Neuron (in vitro differentiated cells): ENCODE data around the gene NIT1.

Experiments
- H2AFZ ChIP-seq: one replicate; pipeline ENCODE4 v1.6.1; 2013; ENCODE audit warnings: low read depth, mild to moderate bottlenecking, inconsistent platforms, low read length, moderate library complexity
- H3K27me3 ChIP-seq: one replicate; pipeline ENCODE4 v1.6.1; 2013; ENCODE audit warnings: low read length; ENCODE audit not compliant: insufficient read depth
- H3K36me3 ChIP-seq: one replicate; pipeline ENCODE4 v1.6.1; 2013; ENCODE audit warnings: low read length; ENCODE audit not compliant: insufficient read depth
- H3K4me1 ChIP-seq: one replicate; pipeline ENCODE4 v1.6.1; 2013; ENCODE audit warnings: low read length; ENCODE audit not compliant: insufficient read depth
- H3K4me3 ChIP-seq: 2 replicates; pipeline ENCODE4 v1.5.1; 2013; ENCODE audit warnings: mild to moderate bottlenecking, low read length, moderate library complexity
- H3K9me3 ChIP-seq: one replicate; pipeline ENCODE4 v1.6.1; 2013; ENCODE audit warnings: low read length

NIT1 gene

DNA sequence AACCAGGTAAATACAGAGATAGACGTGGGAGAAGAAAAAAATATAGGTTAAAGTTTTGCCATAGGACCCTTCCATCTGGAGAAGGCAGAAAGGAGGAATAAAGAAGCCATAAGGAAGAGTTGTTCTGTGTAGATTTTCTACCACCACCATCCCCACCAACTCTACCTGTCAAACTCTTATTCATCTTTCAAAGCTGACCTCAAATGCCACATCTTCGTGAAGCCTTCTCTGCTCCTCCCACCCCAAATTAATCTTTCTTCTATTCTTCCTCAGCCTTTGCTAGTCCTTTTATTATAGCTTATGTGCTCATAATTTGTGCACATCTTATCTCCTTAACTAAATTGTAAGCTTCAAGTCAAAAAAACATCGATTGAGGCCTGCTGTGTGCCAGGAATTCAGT is 27.3 kb upstream of the NIT1 start:
- Histone ChIP-seq H3K27me3 (peaks cover 39% of the 10 kb centered on the region), H3K4me3 (no peak overlapping the region)

DNA sequence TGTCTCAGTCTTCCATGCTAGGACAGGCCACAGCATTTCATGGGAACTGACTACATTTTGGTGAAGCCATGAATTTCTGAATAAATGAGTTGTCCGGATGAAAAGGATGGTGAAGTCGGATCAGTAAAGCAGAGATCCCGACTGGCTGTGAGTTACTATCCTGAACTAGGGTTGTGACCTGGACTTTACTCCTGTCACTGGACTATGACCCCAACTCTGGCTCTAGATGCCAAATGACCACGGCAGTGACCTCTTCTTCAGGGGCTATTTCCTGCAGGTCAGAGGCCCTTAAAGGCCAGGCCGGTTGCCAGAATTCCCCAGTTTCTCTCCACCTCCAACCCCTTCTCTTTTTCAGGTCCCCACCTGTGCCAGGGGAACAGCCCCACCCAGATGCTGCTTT is 26.8 kb upstream of the NIT1 start:
- no peaks in the 10 kb centered on the region for H3K36me3 ChIP-seq
- no peak overlapping the region for H3K4me3 ChIP-seq
- H3K9me3 ChIP-seq, result no peaks in the 10 kb centered on the region
- no peak overlapping the region for H2AFZ ChIP-seq
- peaks cover 37% of the 10 kb centered on the region for H3K27me3 ChIP-seq
- H3K4me1 ChIP-seq, result no peaks in the 10 kb centered on the region

More for the DNA sequence above, 27.3 kb upstream of the NIT1 start:
- no peaks in the 10 kb centered on the region for H3K4me1 ChIP-seq
- H3K36me3 ChIP-seq, result no peaks in the 10 kb centered on the region
- H2AFZ ChIP-seq, result no peak overlapping the region
- H3K9me3 ChIP-seq, result no peaks in the 10 kb centered on the region

- Histone ChIP-seq H2AFZ (no peak overlapping the region), H3K4me3 (no peak overlapping the region), H3K9me3 (no peaks in the 10 kb centered on the region), H3K27me3 (peaks cover 31% of the 10 kb centered on the region), H3K4me1 (no peaks in the 10 kb centered on the region), H3K36me3 (no peaks in the 10 kb centered on the region)
Measured at GRCh38 chr1:161091796-161092507, 26.0 kb upstream of the NIT1 start.

- peaks cover 4% of the 10 kb centered on the region for H3K4me1 ChIP-seq
- no peaks in the 10 kb centered on the region for H3K9me3 ChIP-seq
- H3K4me3 ChIP-seq, result no peak overlapping the region
- peaks cover 27% of the 10 kb centered on the region for H3K27me3 ChIP-seq
- no peak overlapping the region for H2AFZ ChIP-seq
- H3K36me3 ChIP-seq, result no peaks in the 10 kb centered on the region
Measured at GRCh38 chr1:161092621-161093028, 25.3 kb upstream of the NIT1 start.

DNA sequence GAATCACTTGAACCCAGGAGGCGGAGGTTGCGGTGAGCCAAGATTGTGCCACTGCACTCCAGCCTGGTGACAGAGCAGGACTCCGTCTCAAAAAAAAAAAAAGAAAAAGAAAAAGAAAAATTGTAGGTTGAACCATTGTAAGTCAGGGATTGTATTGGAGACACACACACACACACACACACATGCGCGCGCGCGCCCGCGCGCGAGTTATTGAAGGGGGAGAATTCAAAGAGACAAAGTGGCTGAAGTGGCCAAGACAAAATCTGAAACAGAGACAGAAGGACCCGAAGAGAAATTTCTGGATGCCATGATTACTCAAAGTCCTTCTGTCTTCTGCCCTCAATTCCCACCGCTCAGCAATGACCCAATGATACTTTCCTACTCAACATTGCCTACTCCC is 23.4 kb upstream of the NIT1 start:
- no peak overlapping the region for H2AFZ ChIP-seq
- peaks cover 12% of the 10 kb centered on the region for H3K27me3 ChIP-seq
- no peaks in the 10 kb centered on the region for H3K9me3 ChIP-seq
- H3K4me3 ChIP-seq, result no peak overlapping the region
- no peaks in the 10 kb centered on the region for H3K36me3 ChIP-seq
- peaks cover 16% of the 10 kb centered on the region for H3K4me1 ChIP-seq

DNA sequence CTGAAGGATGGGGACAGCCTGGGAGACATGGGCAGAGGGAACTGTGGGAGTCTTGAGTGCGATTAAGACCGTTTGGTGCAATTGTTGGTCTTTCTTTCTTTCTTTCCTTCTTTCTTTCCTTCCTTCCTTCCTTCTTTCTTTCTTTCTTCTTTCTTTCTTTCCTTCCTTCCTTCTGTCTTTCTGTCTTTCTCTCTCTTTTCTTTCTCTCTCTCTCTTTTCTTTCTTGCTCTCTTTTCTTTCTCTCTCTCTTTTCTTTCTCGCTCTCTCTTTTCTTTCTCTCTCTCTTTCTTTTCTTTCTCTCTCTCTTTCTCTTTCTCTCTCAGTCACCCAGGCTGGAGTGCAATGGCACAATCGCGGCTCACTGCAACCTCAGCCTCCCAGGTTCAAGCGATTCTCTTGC is 22.7 kb upstream of the NIT1 start:
- Histone ChIP-seq H3K36me3 (peaks cover 6% of the 10 kb centered on the region), H2AFZ (no peak overlapping the region), H3K4me1 (peaks cover 16% of the 10 kb centered on the region), H3K4me3 (no peak overlapping the region), H3K9me3 (no peaks in the 10 kb centered on the region), H3K27me3 (peaks cover 12% of the 10 kb centered on the region)

DNA sequence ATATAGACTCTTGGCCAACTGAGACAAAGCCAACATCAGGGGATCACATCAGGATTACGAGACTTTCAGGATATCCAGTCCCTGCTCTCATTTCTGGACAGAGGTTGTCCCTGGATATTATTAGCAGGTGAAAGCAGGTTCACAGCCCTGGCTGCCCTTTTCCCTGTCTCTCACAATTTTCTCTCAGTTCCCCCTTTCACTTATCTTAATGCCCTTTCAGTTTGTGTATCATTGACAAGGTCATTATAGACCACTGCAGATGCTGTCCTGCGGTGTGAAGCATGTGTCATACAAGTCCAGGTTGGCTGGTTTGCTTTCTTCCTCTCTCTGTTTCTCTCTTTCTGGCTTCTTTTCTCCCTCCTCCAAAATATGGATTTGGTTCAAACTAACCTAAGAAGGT is 21.9 kb upstream of the NIT1 start:
- peaks cover 7% of the 10 kb centered on the region for H3K27me3 ChIP-seq
- H3K36me3 ChIP-seq, result peaks cover 9% of the 10 kb centered on the region
- H3K4me1 ChIP-seq, result peaks cover 16% of the 10 kb centered on the region
- no peak overlapping the region for H3K4me3 ChIP-seq
- no peak overlapping the region for H2AFZ ChIP-seq
- no peaks in the 10 kb centered on the region for H3K9me3 ChIP-seq

DNA sequence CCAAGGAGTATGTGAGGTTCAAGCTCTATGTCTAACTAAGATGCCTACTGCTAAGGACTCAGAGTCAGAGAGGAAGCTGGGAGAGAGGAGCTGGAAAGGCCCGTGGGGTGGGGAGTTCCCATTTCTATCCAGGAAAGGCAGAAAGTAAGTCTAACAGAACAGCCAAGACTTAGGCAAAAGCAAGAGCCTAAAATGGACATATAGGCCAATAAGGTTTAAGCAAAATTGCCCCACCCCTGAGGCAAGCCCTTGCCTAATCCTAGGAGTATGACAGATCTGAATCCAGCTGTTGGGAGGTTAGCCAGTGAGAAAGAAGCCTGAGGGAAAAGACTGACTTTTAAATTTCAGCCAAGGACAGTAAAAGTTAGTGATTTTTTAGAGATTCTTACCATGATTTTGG is 21.4 kb upstream of the NIT1 start:
- peaks cover 6% of the 10 kb centered on the region for H3K27me3 ChIP-seq
- H3K4me1 ChIP-seq, result peaks cover 16% of the 10 kb centered on the region
- peaks cover 13% of the 10 kb centered on the region for H3K36me3 ChIP-seq
- no peak overlapping the region for H3K4me3 ChIP-seq
- no peak overlapping the region for H2AFZ ChIP-seq
- H3K9me3 ChIP-seq, result no peaks in the 10 kb centered on the region

DNA sequence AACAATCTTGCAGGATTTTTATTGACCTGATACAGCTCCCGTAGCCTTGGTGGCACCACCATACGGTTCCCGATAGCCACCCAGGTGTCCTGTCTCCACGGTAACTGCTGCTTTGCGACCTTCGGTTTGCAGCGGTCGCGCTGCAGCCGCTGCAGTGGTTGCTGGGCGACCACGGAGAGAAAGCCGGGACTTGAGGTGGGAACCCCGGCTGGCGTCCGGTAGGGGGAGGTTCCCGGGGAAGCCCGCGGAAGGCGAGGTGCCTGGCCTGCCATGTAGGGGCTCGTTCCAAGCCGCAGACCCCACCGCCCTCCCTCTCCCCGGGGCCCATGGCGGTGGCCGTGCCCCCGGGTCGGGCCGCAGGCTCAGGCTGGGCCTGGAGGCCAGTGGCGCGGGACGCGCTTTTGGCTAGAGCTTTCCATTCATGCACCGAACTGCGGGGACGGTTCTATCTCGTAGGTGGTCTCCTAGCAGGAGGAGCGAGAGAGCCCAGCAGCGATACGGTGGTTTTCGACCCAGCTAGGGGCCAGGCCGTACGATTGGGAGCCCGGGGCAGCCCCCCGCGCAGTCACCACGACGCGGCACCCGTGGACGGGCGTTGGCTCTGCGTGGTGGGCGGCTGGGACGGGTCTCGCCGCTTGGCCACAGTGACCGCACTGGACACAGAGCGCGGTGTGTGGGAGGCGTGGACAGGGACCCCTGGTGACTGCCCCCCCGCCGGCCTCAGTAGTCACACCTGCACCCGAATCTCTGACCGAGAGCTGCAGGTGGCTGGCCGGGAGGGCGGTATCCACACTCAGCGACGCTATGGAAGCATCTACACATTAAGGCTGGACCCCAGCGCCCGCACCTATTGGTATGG is 19.5 kb upstream of the NIT1 start, which contains the start of gene KLHDC9:
TSS of gene KLHDC9 (plus strand) at position 152 of the 859 bp plus-strand sequence. CDS start at position 327, 175 bp downstream.
- Histone ChIP-seq H2AFZ (peak within 1 kb of the TSS; percentile 96), H3K27me3 (no peaks in the 10 kb centered on the region), H3K4me1 (peaks cover 16% of the 10 kb centered on the region), H3K4me3 (peak within 1 kb of the TSS; percentile 91), H3K36me3 (peaks cover 20% of the 10 kb centered on the region), H3K9me3 (no peaks in the 10 kb centered on the region)

DNA sequence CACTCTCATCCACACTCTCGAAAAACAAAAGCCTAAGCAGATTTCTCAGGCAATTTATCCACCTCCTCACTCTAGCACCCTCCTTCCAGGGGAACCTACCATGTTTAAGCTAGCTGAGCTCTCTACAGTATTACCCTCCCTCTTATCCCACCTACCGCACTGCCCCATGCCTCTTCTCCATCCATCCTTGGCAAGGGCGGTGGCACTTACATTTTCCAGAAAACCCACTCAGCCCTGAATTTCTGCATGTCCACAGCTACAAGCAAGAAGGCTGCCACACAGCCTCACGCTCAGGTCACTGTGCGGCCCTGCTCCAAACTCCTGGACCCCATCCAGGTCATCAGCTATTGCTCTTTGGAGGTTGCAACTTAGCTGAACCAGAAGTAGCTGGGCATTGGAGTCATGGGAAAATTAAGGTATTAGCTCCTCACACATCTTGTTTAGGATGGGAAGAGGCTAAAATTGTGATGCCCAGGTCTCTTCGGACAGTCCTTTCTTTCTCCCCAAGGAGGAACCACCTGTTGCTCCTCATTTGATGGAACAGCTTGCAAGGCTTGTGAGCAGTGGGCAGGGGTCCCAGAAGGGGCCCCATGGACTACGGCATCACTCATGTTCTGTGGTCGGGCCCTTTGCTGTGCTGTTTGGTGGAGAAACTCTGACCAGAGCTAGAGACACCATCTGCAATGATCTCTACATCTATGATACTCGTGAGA is 18.7 kb upstream of the NIT1 start:
- peaks cover 16% of the 10 kb centered on the region for H3K4me1 ChIP-seq
- H3K36me3 ChIP-seq, result peaks cover 23% of the 10 kb centered on the region
- H2AFZ ChIP-seq, result no peak overlapping the region
- no peaks in the 10 kb centered on the region for H3K9me3 ChIP-seq
- peak overlapping the region; percentile 91 for H3K4me3 ChIP-seq
- H3K27me3 ChIP-seq, result no peaks in the 10 kb centered on the region

DNA sequence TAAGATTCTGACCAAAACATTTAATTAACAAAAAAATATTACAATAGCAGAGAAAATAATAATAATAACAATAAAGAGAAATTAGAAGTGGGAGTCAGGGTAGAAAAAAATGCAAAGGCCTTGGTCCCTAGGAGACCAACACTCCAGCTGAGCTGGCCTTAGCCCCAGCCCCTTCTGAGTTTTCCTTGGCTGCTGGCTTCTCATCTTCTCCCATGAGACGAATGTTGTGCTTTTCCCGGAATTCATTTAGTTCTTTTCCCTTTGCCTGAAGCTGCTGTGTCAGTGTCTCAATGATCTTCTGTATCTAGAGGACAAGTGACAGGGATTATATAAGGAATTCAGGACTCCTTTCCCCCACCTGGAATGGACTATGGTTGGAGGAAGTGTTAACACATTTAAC is 17.3 kb upstream of the NIT1 start:
- Histone ChIP-seq H3K36me3 (peaks cover 23% of the 10 kb centered on the region), H3K4me1 (peaks cover 16% of the 10 kb centered on the region)

GRCh38 chr1:161106431-161106830 is 11.5 kb upstream of the NIT1 start:
- Histone ChIP-seq H2AFZ (no peak overlapping the region), H3K36me3 (peaks cover 18% of the 10 kb centered on the region), H3K9me3 (no peaks in the 10 kb centered on the region), H3K4me1 (no peaks in the 10 kb centered on the region), H3K27me3 (no peaks in the 10 kb centered on the region), H3K4me3 (no peak overlapping the region)

More for the DNA sequence above, 17.3 kb upstream of the NIT1 start:
- Histone ChIP-seq H2AFZ (no peak overlapping the region), H3K27me3 (no peaks in the 10 kb centered on the region), H3K4me3 (no peak overlapping the region), H3K9me3 (no peaks in the 10 kb centered on the region)

- Histone ChIP-seq H3K36me3 (peaks cover 12% of the 10 kb centered on the region), H3K4me3 (no peak overlapping the region), H3K4me1 (no peaks in the 10 kb centered on the region), H3K27me3 (no peaks in the 10 kb centered on the region), H3K9me3 (no peaks in the 10 kb centered on the region), H2AFZ (no peak overlapping the region)
Measured at GRCh38 chr1:161111117-161111516, 6.8 kb upstream of the NIT1 start.
